Esophagus muscularis mucosa (tissue), 3 donors: ENCODE data around the gene CAMK2G.

Experiments used
- CTCF ChIP-seq, 3 experiments: fragments of 200-600 bp in 2 of 3; fragments of 450-650 bp in 1 of 3; sonication (generic) in 2 of 3; IDR thresholded peaks; one replicate each; pipeline ENCODE4 v1.5.1; 2017 to 2019; ENCODE audit warnings: antibody characterized with exemption in 3 of 3, mild to moderate bottlenecking in 2 of 3, moderate library complexity in 1 of 3
- POLR2A ChIP-seq: fragments of 450-650 bp; IDR thresholded peaks from one replicate; pipeline ENCODE4 v1.6.1; 2017; ENCODE audit warnings: antibody characterized with exemption, moderate library complexity, mild to moderate bottlenecking, low read depth

DNA sequence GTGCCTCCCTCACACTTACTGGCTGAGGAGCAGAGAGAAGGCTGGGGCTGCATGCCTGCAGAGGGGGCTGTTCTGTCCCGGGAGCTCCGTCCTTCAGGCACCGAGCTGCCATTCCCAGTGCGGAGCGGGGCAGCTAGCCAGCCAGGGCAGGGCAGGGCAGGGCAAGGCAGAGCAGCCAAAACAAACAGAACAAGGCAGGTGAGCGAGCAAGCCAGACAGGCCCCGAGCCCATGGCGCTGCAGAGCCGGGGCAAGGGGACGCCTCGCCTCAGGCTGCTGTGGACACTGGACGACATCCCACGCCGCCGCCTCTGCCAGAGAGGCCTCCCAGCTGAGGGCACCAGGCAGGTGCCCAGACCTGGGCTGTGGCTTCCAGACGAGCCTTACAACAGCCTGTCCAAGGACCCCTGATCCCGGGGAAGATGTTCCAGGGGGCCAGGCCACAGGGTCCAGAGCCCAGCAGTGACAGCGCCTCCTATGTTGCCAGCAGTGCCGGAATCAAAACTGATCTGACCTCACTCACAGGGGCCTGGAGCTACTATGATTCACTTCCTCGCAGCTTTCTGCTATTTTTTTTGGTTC lies 54.8 kb downstream of the CAMK2G start:
- TF ChIP-seq POLR2A, result no peak
- no peak for TF ChIP-seq CTCF (IDR thresholded peaks at IDR 0.05)
